B cell (primary cell): ENCODE data around the gene CCDC85C. TPM values are rescaled to one million over a fixed set of nuclear protein-coding genes. Genes with fewer than 3 reads are reported as not detected.

Experiments
- ATAC-seq: fragments of 200-7000 bp; cut with Tn5 transposase; one replicate; pipeline ENCODE4 v1.10.0; 2021; ENCODE audit warnings: low read depth, mild to moderate bottlenecking, moderate number of reproducible peaks, moderate library complexity
- CTCF ChIA-PET: fragments of 350-600 bp; sonication (Branson Sonifier 250); formaldehyde crosslinking; loops from one replicate; lab custom pipeline; 2021; ENCODE audit warnings: antibody characterized with exemption, inconsistent platforms; lab: Charles Lee
- POLR2A ChIA-PET: fragments of 350-600 bp; sonication (Branson Sonifier 250); formaldehyde crosslinking; loops from one replicate; lab custom pipeline; 2021; ENCODE audit warnings: antibody characterized with exemption; lab: Charles Lee
- DNase-seq: peaks from one replicate; pipeline ENCODE4 v3.0.0; 2013
- H2AFZ ChIP-seq: 2 replicates; pipeline ENCODE4 v1.6.1; 2012; ENCODE audit warnings: mild to moderate bottlenecking, low read depth, low read length; ENCODE audit not compliant: insufficient read depth, poor library complexity, severe bottlenecking
- H3K27ac ChIP-seq, 2 donors: 1 replicate in 1 of 2; 2 replicates in 1 of 2; pipeline ENCODE4 v1.5.1; 2012 to 2013; ENCODE audit warnings: low read length in 2 of 2, mild to moderate bottlenecking in 2 of 2, moderate library complexity in 1 of 2
- H3K27me3 ChIP-seq, 4 experiments: fragments of 200-600 bp in 1 of 4; sonication (generic) in 1 of 4; replicated peaks in 1 of 4; 1 replicate in 2 of 4; 2 replicates in 2 of 4; pipeline versions ENCODE4 v1.6.1 to v1.7.0; 2013 to 2016; ENCODE audit warnings: low read length in 3 of 4, mild to moderate bottlenecking in 2 of 4, mixed read lengths in 1 of 4, moderate library complexity in 1 of 4; ENCODE audit not compliant: insufficient read depth in 4 of 4, control insufficient read depth in 3 of 4; ENCODE audit errors: control extremely low read depth in 1 of 4
- H3K36me3 ChIP-seq, 2 experiments: replicated peaks in 1 of 2; 1 replicate in 1 of 2; 2 replicates in 1 of 2; pipeline versions ENCODE4 v1.6.1 to v1.7.1; 2013; ENCODE audit warnings: low read length in 1 of 2; ENCODE audit not compliant: insufficient read depth in 2 of 2, control insufficient read depth in 1 of 2; ENCODE audit errors: control extremely low read depth in 1 of 2, extremely low read depth in 1 of 2
- H3K4me1 ChIP-seq, 2 donors: fragments of 200-600 bp in 1 of 2; sonication (generic) in 1 of 2; 1 replicate in 1 of 2; 2 replicates in 1 of 2; pipeline versions ENCODE4 v1.5.1 to v1.6.1; 2013 to 2017; ENCODE audit warnings: low read length in 2 of 2; ENCODE audit not compliant: control insufficient read depth in 2 of 2, insufficient read depth in 2 of 2
- H3K4me2 ChIP-seq: replicated peaks from 2 replicates; pipeline ENCODE3; 2012; ENCODE audit warnings: mild to moderate bottlenecking, low read depth, low read length; ENCODE audit not compliant: poor library complexity, severe bottlenecking
- H3K4me3 ChIP-seq, 5 experiments: fragments of 200-600 bp in 1 of 5; sonication (generic) in 1 of 5; 1 replicate in 3 of 5; 2 replicates in 2 of 5; pipeline versions ENCODE4 v1.5.1 to v1.7.0; 2011 to 2016; ENCODE audit warnings: low read length in 4 of 5, mild to moderate bottlenecking in 4 of 5, low read depth in 2 of 5, control low read depth in 1 of 5, moderate library complexity in 1 of 5; ENCODE audit not compliant: insufficient read depth in 1 of 5; ENCODE audit errors: control extremely low read depth in 1 of 5, extremely low read depth in 1 of 5
- H3K79me2 ChIP-seq: fragments of 200-600 bp; sonication (generic); one replicate; pipeline ENCODE4 v1.6.0; 2016; ENCODE audit warnings: low read length; ENCODE audit not compliant: control insufficient read depth, insufficient read depth
- H3K9ac ChIP-seq: fragments of 200-600 bp; sonication (generic); 2 replicates; pipeline ENCODE4 v1.6.1; 2017; ENCODE audit warnings: mild to moderate bottlenecking, low read length, moderate library complexity
- H3K9me3 ChIP-seq, 3 donors: one replicate each; pipeline versions ENCODE4 v1.6.1 to v1.7.1; 2013; ENCODE audit warnings: low read length in 2 of 3; ENCODE audit not compliant: control insufficient read depth in 2 of 3, insufficient read depth in 1 of 3; ENCODE audit errors: control extremely low read depth in 1 of 3
- H4K20me1 ChIP-seq: 2 replicates; pipeline ENCODE4 v1.6.0; 2012; ENCODE audit warnings: mild to moderate bottlenecking, low read length; ENCODE audit not compliant: insufficient read depth, control insufficient read depth, poor library complexity, severe bottlenecking
- H3K27ac Mint-ChIP-seq: one replicate; pipeline ENCODE4 v1.8.0; 2021; ENCODE audit warnings: mixed read lengths
- H3K27me3 Mint-ChIP-seq: one replicate; pipeline ENCODE4 v1.8.0; 2021; ENCODE audit warnings: mixed read lengths
- H3K4me1 Mint-ChIP-seq: one replicate; pipeline ENCODE4 v1.8.0; 2021; ENCODE audit warnings: mixed read lengths
- H3K4me3 Mint-ChIP-seq: one replicate; pipeline ENCODE4 v1.8.0; 2021; ENCODE audit warnings: mixed read lengths
- H3K9me3 Mint-ChIP-seq: one replicate; pipeline ENCODE4 v1.8.0; 2022; ENCODE audit warnings: mixed read lengths; ENCODE audit not compliant: insufficient read depth
- CTCF ChIP-seq: fragments of 200-600 bp; IDR thresholded peaks from one replicate; pipeline ENCODE4 v1.8.0; 2022; ENCODE audit warnings: antibody characterized with exemption, mild to moderate bottlenecking
- EZH2 ChIP-seq: IDR thresholded peaks from 2 replicates; pipeline ENCODE4 v1.6.1; 2012; ENCODE audit warnings: borderline replicate concordance, low read depth, mild to moderate bottlenecking, moderate library complexity, low read length; ENCODE audit not compliant: insufficient read depth, poor library complexity, severe bottlenecking
- WGBS: methylation state at CpG from one replicate; pipeline ENCODE4 v1.1.5; 2013; ENCODE audit warnings: missing lambda C conversion rate; ENCODE audit not compliant: insufficient coverage; 5-methylcytosine and 5-hydroxymethylcytosine counted together
- intact Hi-C: fragments of 100-400 bp; cut with micrococcal nuclease; formaldehyde crosslinking; loops from one replicate; pipeline ENCODE4 v1.10.0; 2022
- polyA plus RNA-seq: library from polyadenylated mRNA; depleted of rRNA; stranded (reverse); fragments of >200 nt; gene quantifications from 2 replicates; pipeline ENCODE4 v1.2.3, GENCODE V29; 2012
- total RNA-seq, 2 donors: library from RNA; stranded (reverse); fragments of 120-200 nt in 1 of 2; gene quantifications; 1 replicate in 1 of 2; 2 replicates in 1 of 2; pipeline versions ENCODE4 v1.2.3 to v1.2.4, GENCODE V29; 2013 to 2022

Gene CCDC85C
- total and polyA plus RNA-seq, 2 donors (not counting 1 experiment from before 2014, with no cell fraction given): 0.52 to 2.7 TPM

GRCh38 chr14:99479160-99479905 lies 124.7 kb downstream of the CCDC85C start:
- POLR2A ChIA-PET: no interaction called here
- ATAC-seq (no peak), DNase-seq (no peak)
- CTCF ChIA-PET: no interaction called here
- H3K27me3 ChIP-seq: no peaks in the 10 kb centered on the region
- Mint-ChIP-seq H3K27ac (peak overlapping the region; percentile 96), H3K4me3 (peak overlapping the region; percentile 98), H3K27me3 (no peaks in the 10 kb centered on the region), H3K4me1 (peaks cover 51% of the 10 kb centered on the region), H3K9me3 (no peaks in the 10 kb centered on the region)
- WGBS: 30% methylated on average over 9 of the region's 18 CpGs
- no peaks in the 10 kb centered on the region for H3K9me3 ChIP-seq
- peak overlapping the region; percentile 82 for H2AFZ ChIP-seq
- peaks cover 24% of the 10 kb centered on the region in 2 donors for H3K4me1 ChIP-seq
- H3K9ac ChIP-seq: peak overlapping the region; percentile 62
- intact Hi-C loops: no loop called here
- peaks cover 88% of the 10 kb centered on the region for H3K79me2 ChIP-seq
- H3K4me2 ChIP-seq: peak overlapping the region; percentile 85
- peak overlapping the region in 1 of 2 donors; percentile 61 for H3K27ac ChIP-seq
- no peak for TF ChIP-seq CTCF
- TF ChIP-seq EZH2: no peak
- peaks cover 44% of the 10 kb centered on the region for H4K20me1 ChIP-seq
- H3K4me3 ChIP-seq: peak overlapping the region; percentile 48 to 65 (median 57)
- H3K36me3 ChIP-seq: no peaks in the 10 kb centered on the region

GRCh38 chr14:99478128-99478527 lies 125.9 kb downstream of the CCDC85C start:
- Histone ChIP-seq H3K9me3 (no peaks in the 10 kb centered on the region), H3K4me1 (peaks cover 20 to 24% of the 10 kb centered on the region in 2 donors), H3K9ac (no peak overlapping the region), H2AFZ (no peak overlapping the region), H3K79me2 (peaks cover 88% of the 10 kb centered on the region), H3K4me3 (no peak overlapping the region), H3K4me2 (no peak overlapping the region), H4K20me1 (peaks cover 45% of the 10 kb centered on the region), H3K27ac (no peak overlapping the region), H3K36me3 (no peaks in the 10 kb centered on the region), H3K27me3 (no peaks in the 10 kb centered on the region)
- no peak overlapping the region for H3K27ac Mint-ChIP-seq
- 100% methylated on average over 2 of the region's 4 CpGs for WGBS
- no peak for ATAC-seq
- peaks cover 41% of the 10 kb centered on the region for H3K4me1 Mint-ChIP-seq
- H3K4me3 Mint-ChIP-seq: no peak overlapping the region
- no peaks in the 10 kb centered on the region for H3K27me3 Mint-ChIP-seq
- DNase-seq: no peak
- POLR2A ChIA-PET: no interaction called here
- no peak for TF ChIP-seq EZH2
- TF ChIP-seq CTCF: no peak
- no peaks in the 10 kb centered on the region for H3K9me3 Mint-ChIP-seq
- intact Hi-C loops: no loop called here
- CTCF ChIA-PET: no interaction called here
